AG10803 (cell line): ENCODE measurements around the gene CECR2.

Source experiments
- DNase-seq: peaks from one replicate; pipeline ENCODE4 v3.0.0; 2010; ENCODE audit warnings: low read depth
- H3K4me3 ChIP-seq: 2 replicates; pipeline ENCODE4 v1.5.1; 2011; ENCODE audit warnings: mild to moderate bottlenecking, low read length, control low read depth
- CTCF ChIP-seq: conservative IDR thresholded peaks from 2 replicates; pipeline ENCODE4 v1.5.1; 2011; ENCODE audit warnings: mild to moderate bottlenecking, low read length, control low read depth, inconsistent platforms

CECR2 gene

GRCh38 chr22:17475318-17476230 is 106.3 kb downstream of the CECR2 start:
- no peak for DNase-seq
- H3K4me3 ChIP-seq, result no peak overlapping the region
- no peak for TF ChIP-seq CTCF

DNA sequence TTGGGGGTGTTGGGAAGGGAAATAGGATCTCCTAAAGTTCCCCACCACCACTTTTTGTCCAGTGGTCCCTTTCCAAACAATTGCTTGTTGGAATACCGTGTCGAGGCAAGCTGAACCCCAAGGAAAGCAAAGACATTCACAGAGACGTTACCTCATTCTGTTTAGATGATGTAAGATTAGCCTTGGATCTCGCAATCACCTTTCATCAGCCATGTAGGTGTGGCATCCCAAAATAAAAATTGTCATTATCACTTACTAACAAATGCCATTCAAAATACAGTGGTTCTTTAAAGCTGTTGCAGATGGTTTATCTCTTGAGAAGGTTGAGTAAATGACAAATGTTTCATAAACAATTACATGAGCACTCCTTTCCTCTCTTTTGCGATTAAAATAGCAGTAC is 107.6 kb downstream of the CECR2 start:
- H3K4me3 ChIP-seq, result no peak overlapping the region
- TF ChIP-seq CTCF, result no peak
- no peak for DNase-seq

DNA sequence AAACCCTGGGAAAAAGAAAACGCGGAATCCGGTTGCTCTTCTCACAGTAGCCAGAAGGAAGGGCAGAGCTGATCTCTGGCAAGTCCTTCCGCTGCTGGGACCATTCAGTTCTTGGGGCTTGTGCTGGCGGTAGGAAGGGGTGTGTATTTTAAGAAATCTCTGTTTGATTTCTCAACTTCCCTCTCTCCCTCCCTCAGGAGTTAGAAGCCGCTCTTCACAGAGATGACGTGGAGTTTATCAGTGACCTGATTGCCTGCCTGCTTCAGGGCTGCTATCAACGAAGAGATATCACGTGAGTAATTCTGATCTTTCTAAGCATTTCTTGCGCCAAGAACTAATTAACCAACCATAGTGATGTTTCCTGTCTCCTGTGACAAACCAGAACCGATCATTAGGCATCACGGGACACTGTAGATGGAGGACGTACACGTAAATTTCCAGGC is 108.2 kb downstream of the CECR2 start:
- no peak overlapping the region for H3K4me3 ChIP-seq
- DNase-seq, result no peak
- TF ChIP-seq CTCF, result no peak

DNA sequence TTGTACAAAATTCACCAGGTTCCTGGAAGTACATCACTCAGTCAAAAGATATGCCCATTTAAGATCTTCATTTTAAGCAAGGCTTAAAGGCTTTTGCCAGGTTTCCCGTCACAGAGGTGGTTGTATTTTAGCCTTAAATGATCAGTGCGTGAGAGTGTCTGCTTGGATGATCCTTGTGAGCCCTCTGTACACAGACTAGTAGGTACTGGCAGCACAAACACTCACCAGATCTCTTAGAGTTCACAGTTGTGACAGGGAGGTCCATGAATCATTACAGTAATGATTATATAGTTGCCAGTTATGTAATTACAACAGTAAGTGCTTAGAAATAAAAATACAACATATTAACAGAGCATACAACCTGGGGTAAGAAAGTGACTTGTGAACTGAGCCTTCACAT is 109.9 kb downstream of the CECR2 start:
- no peak overlapping the region for H3K4me3 ChIP-seq
- no peak for DNase-seq
- TF ChIP-seq CTCF, result no peak

DNA sequence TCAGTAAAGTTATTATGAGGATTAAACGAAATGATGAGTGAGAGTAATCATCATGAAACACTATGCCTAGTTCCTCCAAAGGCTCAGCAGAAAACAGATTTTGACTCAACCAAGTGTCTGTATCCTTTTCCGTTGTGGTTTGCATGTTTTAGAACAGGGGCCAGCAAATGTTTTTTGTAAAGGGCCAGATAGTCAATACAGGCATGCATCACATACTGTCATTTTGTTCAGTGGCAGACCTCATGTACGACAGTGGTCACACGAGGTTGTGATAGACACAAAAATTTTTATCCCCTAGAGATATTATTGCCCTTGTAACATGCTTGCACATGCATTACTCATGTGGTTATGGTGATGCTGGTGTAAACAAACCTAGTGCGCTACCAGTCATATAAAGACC is 112.2 kb downstream of the CECR2 start:
- TF ChIP-seq CTCF, result no peak
- no peak for DNase-seq
- no peak overlapping the region for H3K4me3 ChIP-seq

- H3K4me3 ChIP-seq, result no peak overlapping the region
- no peak for DNase-seq
- no peak for TF ChIP-seq CTCF
Measured at GRCh38 chr22:17483688-17484372, 114.6 kb downstream of the CECR2 start.

DNA sequence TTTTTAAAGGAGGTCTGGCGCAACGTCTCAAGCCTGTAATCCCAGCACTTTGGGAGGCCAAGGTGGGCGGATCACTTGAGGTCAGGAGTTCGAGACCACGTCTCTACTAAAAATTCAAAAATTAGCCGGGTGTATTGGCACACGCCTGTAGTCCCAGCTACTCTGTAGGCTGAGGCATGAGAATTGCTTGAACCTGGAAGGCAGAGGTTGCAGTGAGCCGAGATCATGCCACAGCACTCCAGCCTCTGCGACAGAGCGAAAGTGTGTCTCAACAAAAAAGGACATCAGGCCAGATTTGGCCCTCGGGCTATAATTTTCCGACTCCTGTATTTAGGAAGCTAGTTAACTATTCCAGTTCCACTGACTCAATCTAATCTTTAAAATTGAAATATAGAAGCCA is 115.3 kb downstream of the CECR2 start:
- no peak for DNase-seq
- TF ChIP-seq CTCF, result no peak
- H3K4me3 ChIP-seq, result no peak overlapping the region
